SIG-M5 treated with dmso at 0.1 percent for 504 hours (cell line): ENCODE results near the gene AKR1C3.
"Not testable (repeated sequence)": the region's sequence is repeated elsewhere in the genome, so short reads cannot be mapped to it uniquely, and the experiment has no call there.

Experiments used
- DNase-seq: peaks from one replicate; lab custom pipeline; 2025; ENCODE audit not compliant: unreplicated experiment; lab: John Stamatoyannopoulos, UW

AKR1C3 gene

DNA sequence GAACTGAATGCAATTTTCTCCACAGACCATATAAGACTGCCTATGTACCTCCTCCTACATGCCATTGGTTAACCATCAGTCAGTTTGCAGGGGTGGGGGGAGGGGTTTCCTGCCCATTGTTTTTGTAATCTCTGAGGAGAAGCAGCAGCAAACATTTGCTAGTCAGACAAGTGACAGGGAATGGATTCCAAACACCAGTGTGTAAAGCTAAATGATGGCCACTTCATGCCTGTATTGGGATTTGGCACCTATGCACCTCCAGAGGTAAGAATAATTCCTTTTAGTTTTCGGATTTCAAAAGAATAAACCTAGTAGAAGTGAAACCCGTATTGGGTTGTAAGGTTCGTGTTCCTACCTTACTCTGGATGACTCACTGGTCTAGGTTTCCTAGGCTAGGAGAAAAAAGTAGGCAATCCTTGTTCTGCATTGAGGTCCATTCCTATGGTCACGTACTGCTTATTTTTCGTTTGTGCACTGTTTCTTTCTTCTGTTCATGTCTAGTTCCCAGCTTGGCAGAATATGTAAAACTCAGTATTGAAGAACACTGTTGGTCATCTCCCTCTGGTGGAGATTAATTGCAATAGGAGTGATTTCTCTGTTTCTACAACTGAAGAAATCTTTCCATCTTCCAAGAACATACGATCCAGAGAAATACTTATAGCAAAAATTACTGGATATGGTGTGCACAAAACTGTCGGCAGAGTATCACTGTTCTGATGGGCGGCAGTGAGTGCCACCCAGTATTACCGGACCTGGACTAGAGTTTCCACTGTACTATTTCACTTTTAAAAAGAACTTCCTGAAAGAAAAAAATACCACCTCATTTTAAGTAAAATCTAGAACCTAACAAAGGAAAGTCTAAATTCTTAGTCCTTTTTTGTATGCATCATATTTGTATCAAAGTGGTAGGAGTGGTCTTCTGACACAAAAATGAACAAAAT is at the start of gene AKR1C3:
TSS of gene AKR1C3 (plus strand) at position 150 of the 941 bp plus-strand sequence. CDS start at position 181, 31 bp downstream.
- peak; percentile 39 for DNase-seq

- no peak for DNase-seq
These were observed 49.1 kb upstream of the AKR1C3 start for GRCh38 chr10:5045095-5045494.

DNA sequence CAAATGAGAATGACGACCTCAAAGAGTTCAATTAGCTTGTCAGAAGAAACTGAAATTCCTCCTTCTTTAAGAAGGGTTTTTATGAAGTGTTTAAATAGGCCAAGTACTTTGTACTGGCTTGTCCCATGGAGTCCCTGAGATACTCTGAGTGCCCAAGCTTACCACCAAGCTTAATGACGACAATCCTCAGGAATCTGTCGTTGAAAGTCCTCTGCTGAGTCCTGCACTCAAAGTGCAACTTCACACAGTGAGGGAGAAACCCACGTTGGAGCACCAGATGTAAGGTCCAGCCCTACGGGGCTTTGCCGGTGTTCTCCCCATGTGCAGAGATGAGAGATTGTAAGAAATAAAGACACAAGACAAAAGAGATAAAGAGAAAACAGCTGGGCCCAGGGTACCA is 47.8 kb upstream of the AKR1C3 start:
- no peak for DNase-seq

- DNase-seq: not testable (repeated sequence)
These were observed 47.2 kb upstream of the AKR1C3 start for GRCh38 chr10:5047055-5047454.

- no peak for DNase-seq
These were observed 46.1 kb upstream of the AKR1C3 start for GRCh38 chr10:5047912-5048628.

DNA sequence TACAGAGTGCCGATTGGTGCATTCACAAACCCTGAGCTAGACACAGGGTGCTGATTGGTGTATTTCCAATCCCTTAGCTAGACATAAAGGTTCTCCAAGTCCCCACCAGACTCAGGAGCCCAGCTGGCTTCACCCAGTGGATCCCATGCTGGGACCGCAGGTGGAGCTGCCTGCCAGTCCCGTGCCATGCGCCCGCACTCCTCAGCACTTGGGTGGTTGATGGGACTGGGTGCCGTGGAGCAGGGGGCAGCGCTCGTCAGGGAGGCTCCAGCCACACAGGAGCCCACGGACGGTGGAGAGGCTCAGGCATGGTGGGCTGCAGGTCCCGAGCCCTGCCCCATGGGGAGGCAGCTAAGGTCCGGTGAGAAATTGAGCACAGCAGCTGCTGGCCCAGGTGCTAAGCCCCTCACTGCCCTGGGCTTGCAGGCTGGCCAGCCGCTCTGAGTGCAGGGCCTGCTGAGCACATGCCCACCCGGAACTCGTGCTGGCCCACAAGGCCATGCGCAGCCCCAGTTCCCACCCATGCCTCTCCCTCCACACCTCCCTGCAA is 41.2 kb upstream of the AKR1C3 start:
- DNase-seq: not testable (repeated sequence)

GRCh38 chr10:5054831-5055230 is 39.4 kb upstream of the AKR1C3 start:
- not testable (repeated sequence) for DNase-seq

DNA sequence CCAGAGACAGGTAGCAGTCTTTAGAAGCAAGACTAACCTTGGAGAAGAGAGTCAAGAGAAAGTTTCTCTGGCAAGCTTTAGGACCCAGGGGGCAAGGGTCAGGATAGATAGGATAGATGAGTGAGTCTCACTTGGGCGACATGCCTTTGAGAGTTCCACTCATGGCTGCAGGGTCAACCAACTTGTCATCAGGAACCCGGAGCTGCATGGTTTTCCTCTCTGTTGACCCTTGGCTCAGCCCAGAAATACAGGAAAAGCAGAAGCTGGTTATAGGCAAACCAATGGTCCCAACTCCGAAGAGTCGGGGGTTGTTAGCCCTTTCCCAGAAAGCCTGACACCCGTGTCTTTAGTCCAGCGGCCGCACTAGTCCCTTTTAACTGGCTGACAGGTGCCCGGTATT is 34.9 kb upstream of the AKR1C3 start:
- not testable (repeated sequence) for DNase-seq

- DNase-seq: not testable (repeated sequence)
These were observed 33.4 kb upstream of the AKR1C3 start for GRCh38 chr10:5060791-5061190.

GRCh38 chr10:5064656-5065055 is 29.6 kb upstream of the AKR1C3 start:
- no peak for DNase-seq

DNA sequence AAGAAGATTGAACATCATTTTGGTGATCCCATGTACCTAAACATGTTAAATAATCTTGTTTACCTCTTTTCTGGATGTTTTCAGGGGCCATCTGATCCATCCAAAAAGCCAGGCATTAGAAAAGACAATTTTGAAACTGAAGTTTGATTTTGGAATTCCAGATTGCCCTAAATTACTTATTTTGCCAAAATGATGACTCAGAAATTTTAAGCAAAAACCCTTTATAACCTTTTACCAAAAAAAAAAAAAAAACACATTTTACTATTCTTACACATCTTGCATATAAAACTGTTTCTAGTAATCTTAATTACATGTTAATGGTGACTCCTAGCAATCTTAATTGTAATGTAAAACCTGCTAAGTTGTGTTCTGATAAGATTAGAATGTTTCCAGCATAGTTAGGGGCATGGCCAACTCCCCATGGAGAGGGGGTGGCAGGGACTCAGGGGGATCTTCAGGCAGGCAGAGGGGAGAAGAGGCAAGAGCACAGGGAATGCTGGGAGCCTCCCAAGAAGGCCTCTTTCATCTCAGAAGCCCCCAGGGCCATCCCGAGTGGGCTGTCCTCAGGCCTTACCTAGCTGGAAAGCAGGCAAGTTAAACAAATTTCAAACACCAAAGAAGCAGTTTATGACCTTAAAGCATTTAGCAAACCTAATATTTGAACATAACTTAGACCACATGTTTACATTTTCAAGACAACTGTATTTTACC is 25.8 kb upstream of the AKR1C3 start:
- no peak for DNase-seq

- DNase-seq: no peak
These were observed 23.4 kb upstream of the AKR1C3 start for GRCh38 chr10:5070648-5071410.

- no peak for DNase-seq
These were observed 22.6 kb upstream of the AKR1C3 start for GRCh38 chr10:5071411-5072198.

- DNase-seq: no peak
These were observed 20.6 kb upstream of the AKR1C3 start for GRCh38 chr10:5073659-5074058.

DNA sequence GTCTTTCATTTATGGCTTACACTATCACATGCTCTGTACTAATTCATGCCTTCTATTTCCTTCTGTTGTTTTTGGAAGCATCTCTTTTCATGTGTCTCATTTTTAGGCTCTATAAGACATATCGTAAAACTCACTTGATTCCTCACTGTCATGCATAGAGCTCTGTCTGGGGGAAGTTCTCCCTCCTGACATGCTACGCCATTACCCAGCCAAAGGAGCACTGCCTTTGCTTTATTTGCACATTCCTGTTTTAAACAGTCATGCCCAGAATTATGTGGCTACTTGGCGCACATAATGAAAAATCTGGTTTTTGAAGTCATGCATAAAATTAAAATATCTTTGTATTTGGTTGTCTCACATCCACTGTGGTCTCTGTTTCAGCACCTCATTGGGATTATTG is 17.6 kb upstream of the AKR1C3 start:
- no peak for DNase-seq

- no peak for DNase-seq
These were observed 15.6 kb upstream of the AKR1C3 start for GRCh38 chr10:5078547-5079180.

DNA sequence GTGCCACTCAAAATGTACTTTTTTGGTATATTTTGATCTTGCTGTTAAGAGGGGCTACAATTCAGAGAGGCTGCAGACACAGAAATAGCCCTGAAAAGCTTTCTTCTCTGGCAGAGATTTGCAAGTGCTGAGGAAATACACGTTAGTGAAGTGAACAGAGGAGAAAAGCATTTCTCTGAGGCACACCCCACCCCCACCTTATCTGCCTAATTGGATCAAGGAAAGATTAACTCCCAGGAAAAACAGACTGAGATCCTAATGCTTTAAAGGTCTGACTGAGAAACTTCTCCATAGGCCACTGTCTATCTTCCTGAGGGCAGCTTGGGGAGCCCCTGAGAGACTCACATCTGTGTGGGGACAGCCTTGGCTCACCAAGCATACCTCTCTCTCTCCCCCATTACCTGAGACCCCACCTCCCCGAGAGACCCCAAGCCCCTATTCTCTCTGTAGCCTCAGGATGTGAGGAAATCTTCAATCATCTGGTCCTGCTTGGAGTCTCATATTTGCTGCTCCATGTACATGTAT is 14.8 kb upstream of the AKR1C3 start:
- DNase-seq: no peak

DNA sequence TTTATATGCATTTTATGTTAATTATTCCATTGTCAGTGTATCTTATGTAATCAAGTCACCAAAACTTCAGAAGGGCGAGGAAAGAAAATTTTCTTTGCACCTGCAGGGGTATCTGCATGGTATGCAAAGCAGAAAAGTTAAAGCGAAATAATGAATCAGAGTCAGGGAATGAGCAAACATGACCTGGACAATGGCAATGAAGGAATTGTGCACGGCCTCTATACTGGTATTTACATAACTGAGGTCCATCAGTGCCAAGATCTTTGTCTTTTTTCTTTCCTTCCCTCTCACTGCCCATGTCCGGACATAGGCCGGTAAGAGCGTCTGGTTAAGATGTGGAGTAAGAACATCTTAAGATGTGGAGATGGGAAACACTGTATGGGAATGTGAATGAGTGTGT is 14.4 kb upstream of the AKR1C3 start:
- peak; percentile 4 for DNase-seq

DNA sequence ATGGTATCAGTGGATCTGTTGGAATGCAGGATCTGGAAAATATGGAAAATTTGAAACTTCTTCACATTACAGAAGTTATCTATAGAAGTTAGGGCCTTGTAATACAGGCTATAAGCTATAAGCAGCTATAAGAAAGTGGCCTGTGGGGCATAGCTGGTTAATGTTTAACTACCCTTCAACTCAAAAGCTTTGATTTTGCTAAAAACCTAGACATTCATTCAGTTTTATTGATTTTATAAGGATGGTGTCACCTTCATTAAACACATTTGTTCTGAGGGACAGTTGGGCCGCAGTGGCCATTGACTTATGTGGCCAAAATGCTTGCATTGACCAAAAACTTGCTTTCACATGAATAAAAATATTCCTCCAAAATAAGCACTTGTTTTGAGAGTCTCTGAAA is 13.1 kb upstream of the AKR1C3 start:
- DNase-seq: no peak
